Peyer's patch (tissue), 4 donors: Measurements from ENCODE around the gene MYO1F. TPM values are rescaled to one million over a fixed set of nuclear protein-coding genes. Genes with fewer than 3 reads are reported as not detected.
A peak's percentile ranks its signal among the peaks of the same experiment; 100 is the strongest.
"Not testable (repeated sequence)": the region's sequence is repeated elsewhere in the genome, so short reads cannot be mapped to it uniquely, and the experiment has no call there.

ENCODE experiments used
- DNase-seq, 3 donors: peaks; one replicate each; pipeline ENCODE4 v3.0.0-alpha.2; 2017 to 2019
- H3K27ac ChIP-seq, 4 donors: fragments of 200-600 bp; sonication (generic); one replicate each; pipeline ENCODE4 v1.5.1; 2016 to 2019
- H3K27me3 ChIP-seq, 2 donors: fragments of 200-600 bp; sonication (generic); one replicate each; pipeline ENCODE4 v1.5.1; 2019
- H3K36me3 ChIP-seq, 3 donors: fragments of 200-600 bp; sonication (generic); one replicate each; pipeline ENCODE4 v1.5.1; 2016 to 2019
- H3K4me1 ChIP-seq, 4 donors: fragments of 200-600 bp; sonication (generic); one replicate each; pipeline ENCODE4 v1.5.1; 2016 to 2019
- H3K4me3 ChIP-seq, 4 donors: fragments of 200-600 bp; sonication (generic); 1 replicate in 3 of 4; 2 replicates in 1 of 4; pipeline ENCODE4 v1.5.1; 2016 to 2019; ENCODE audit warnings: mild to moderate bottlenecking in 1 of 4
- H3K9me3 ChIP-seq, 4 donors: fragments of 200-600 bp; sonication (generic); one replicate each; pipeline ENCODE4 v1.5.1; 2016 to 2019; ENCODE audit warnings: mild to moderate bottlenecking in 1 of 4
- POLR2A ChIP-seq, 2 donors: fragments of 450-650 bp; IDR thresholded peaks; one replicate each; pipeline ENCODE4 v1.5.1; 2017; ENCODE audit warnings: antibody characterized with exemption in 2 of 2, mild to moderate bottlenecking in 2 of 2, moderate library complexity in 2 of 2
- total RNA-seq, 4 donors: library from RNA; depleted of rRNA; stranded (reverse); fragments of >200 nt; gene quantifications; one replicate each; pipeline ENCODE4 v1.1.0, GENCODE V29; 2016
- TF ChIP-seq, protein P1 (sequence below), 6 experiments: fragments of 450-650 bp in 4 of 6; fragments of 200-600 bp in 2 of 6; sonication (generic) in 1 of 6; IDR thresholded peaks; one replicate each; pipeline ENCODE4 v1.5.1; 2017 to 2019; ENCODE audit warnings: antibody characterized with exemption in 6 of 6, mild to moderate bottlenecking in 3 of 6, moderate library complexity in 1 of 6

Gene MYO1F
- total RNA-seq, 4 donors from 2014 or later, result 10.8 to 168 (median 22.1) TPM

DNA sequence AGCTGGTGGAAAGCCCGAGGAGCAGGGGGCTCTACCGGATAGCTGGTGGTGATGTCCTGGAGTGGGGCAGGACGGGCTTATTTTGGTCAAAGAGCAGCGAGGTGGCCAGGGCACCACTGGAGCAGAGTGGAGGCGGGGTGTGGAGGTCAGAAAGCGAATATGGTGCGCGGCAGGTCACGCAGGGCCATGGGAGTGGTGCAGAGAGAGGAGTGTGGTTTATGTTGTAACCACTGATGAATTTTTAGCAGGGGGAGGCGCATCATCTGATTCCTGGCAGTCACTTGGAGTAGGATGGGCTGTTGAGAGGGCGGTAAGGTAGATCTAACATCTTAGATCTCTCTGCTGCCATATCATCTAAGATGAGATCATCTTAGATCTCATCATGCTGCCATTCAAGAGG is 61.9 kb downstream of the MYO1F start:
- Histone ChIP-seq H3K27me3 (no peaks in the 10 kb centered on the region), H3K4me3 (no peak overlapping the region), H3K36me3 (peaks cover 0 to 7% (median 0%) of the 10 kb centered on the region in 3 donors), H3K9me3 (no peaks in the 10 kb centered on the region), H3K4me1 (peaks cover 5 to 25% (median 11%) of the 10 kb centered on the region in 4 donors), H3K27ac (peak overlapping the region in 1 of 4 donors; percentile 98)
- peak in 1 of 3 donors; percentile 53 for DNase-seq
- TF ChIP-seq, protein P1, sequence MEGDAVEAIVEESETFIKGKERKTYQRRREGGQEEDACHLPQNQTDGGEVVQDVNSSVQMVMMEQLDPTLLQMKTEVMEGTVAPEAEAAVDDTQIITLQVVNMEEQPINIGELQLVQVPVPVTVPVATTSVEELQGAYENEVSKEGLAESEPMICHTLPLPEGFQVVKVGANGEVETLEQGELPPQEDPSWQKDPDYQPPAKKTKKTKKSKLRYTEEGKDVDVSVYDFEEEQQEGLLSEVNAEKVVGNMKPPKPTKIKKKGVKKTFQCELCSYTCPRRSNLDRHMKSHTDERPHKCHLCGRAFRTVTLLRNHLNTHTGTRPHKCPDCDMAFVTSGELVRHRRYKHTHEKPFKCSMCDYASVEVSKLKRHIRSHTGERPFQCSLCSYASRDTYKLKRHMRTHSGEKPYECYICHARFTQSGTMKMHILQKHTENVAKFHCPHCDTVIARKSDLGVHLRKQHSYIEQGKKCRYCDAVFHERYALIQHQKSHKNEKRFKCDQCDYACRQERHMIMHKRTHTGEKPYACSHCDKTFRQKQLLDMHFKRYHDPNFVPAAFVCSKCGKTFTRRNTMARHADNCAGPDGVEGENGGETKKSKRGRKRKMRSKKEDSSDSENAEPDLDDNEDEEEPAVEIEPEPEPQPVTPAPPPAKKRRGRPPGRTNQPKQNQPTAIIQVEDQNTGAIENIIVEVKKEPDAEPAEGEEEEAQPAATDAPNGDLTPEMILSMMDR (IDR thresholded peaks at IDR 0.05), result no peak
- TF ChIP-seq POLR2A (IDR thresholded peaks at IDR 0.05), result no peak

DNA sequence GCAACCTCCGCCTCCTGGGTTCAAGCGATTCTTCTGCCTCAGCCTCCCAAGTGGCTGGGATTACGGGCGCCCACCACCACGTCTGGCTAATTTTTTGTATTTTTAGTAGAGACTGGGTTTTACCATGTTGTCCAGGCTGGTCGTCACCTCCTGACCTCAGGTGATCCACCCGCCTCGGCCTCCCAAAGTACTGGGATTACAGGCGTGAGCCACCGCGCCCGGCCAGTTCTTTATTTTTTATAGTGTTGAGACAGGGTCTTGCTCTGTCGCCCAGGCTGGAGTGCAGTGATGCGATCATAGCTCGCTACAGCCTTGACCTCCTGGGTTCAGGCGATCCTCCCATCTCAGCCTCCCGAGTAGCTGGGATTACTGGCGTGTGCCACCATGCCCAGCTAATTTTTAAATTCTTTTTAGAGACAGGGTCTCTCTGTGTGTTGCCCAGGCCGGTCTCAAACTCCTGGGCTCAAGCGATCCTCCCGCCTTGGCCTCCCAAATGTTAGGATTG is 62.7 kb downstream of the MYO1F start:
- H3K4me1 ChIP-seq, result peaks cover 5 to 25% (median 11%) of the 10 kb centered on the region in 4 donors
- H3K4me3 ChIP-seq, result peak overlapping the region; percentile 59 to 100 (median 73)
- not testable (repeated sequence) for H3K27me3 ChIP-seq, H3K36me3 ChIP-seq, H3K9me3 ChIP-seq
- DNase-seq, result peak in 1 of 3 donors; percentile 55
- peak overlapping the region; percentile 95 to 100 (median 97) for H3K27ac ChIP-seq

DNA sequence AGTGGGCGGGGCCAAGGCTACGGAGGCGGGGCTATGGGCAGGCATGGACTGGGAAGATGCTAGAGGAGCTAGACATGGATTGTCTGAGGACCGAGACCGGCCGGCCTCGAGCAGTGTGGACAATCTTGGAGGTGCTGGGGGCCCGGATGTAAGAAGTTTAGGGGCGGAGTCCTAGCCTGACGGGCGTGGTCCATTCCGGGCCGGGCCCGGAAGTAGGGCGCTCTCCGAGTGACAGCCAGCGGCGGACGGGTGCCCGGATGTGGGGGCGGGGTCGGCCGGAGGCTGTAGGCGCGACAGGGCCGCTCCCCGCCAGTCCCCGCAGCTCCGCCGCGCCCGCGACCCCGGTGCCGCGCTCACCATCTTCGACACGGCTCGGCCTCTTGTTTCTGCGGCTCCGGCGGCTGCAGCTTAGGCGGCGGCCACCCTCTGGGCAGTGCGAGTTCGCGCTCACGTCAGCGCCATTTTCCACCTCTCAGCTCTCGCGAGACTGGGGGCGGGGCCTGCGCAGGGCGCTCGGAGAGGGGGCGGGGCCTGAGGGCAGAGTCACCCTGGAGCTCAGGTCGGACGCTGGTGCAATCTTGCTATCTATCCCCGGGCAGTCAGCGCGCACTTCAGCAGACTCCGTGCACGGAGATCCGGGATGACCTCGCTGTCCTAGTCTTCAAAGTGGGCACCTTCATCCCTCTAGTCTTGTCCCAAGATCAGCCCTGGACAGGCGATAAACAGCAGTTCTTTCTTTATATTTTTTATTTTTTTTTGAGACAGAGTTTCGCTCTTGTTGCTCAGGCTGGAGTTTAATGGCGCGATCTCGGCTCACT is 63.3 kb downstream of the MYO1F start, which contains the start of gene ZNF414:
Gene ZNF414, minus strand, starts transcription at position 481 of the 818 bp plus-strand sequence. Its CDS starts 121 bp downstream, at position 360.
- Histone ChIP-seq H3K27me3 (no peaks in the 10 kb centered on the region), H3K4me3 (peak within 1 kb of the TSS; percentile 59 to 100 (median 73)), H3K9me3 (no peaks in the 10 kb centered on the region), H3K27ac (peak within 1 kb of the TSS; percentile 95 to 100 (median 97)), H3K4me1 (peaks cover 5 to 25% (median 11%) of the 10 kb centered on the region in 4 donors), H3K36me3 (peaks cover 0 to 7% (median 0%) of the 10 kb centered on the region in 3 donors)
- TF ChIP-seq, protein P1 (IDR thresholded peaks at IDR 0.05), result peak in 1 of 6 experiments; percentile 8
- TF ChIP-seq POLR2A (IDR thresholded peaks at IDR 0.05), result peak; percentile 93 to 97
- DNase-seq, result peak; percentile 99

DNA sequence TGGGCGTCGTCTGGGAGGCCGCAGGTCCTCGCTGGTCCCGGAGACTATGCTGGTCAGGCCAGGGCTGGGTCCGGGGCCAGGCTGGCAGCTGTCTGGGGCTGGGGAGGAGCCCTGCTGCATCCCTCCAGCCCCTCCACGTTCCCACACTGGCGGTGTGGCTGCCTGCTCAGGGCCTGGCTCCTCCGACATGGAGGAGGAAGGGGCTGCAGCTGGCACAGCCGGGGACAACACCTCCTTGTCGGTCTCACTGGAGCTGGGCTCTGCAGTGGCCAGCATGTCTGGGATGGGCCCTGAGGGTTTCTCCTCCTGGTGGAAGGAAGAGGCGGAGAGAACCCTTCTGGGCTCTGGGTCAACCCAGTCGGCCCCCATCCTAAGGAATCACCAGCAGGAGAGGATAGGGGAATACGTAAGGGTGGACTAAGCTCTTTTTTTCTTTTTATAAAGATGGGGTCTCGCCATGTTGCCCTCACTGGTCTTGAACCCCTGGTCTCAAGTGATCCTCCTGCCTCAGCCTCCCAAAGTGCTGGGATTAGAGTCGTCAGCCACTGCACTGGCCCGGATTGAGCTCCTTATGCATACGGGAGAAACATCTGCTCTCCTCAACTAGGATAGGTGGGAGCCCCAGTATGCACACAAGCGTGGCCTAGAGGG is 64.1 kb downstream of the MYO1F start:
- Histone ChIP-seq H3K27ac (peak overlapping the region; percentile 95 to 100 (median 97)), H3K36me3 (peaks cover 0 to 7% (median 0%) of the 10 kb centered on the region in 3 donors), H3K27me3 (no peaks in the 10 kb centered on the region), H3K9me3 (no peaks in the 10 kb centered on the region), H3K4me1 (peaks cover 5 to 25% (median 9%) of the 10 kb centered on the region in 4 donors), H3K4me3 (peak overlapping the region; percentile 59 to 100 (median 73))
- no peak for TF ChIP-seq POLR2A (IDR thresholded peaks at IDR 0.05)
- TF ChIP-seq, protein P1 (IDR thresholded peaks at IDR 0.05), result no peak
- DNase-seq, result peak in 1 of 3 donors; percentile 48

DNA sequence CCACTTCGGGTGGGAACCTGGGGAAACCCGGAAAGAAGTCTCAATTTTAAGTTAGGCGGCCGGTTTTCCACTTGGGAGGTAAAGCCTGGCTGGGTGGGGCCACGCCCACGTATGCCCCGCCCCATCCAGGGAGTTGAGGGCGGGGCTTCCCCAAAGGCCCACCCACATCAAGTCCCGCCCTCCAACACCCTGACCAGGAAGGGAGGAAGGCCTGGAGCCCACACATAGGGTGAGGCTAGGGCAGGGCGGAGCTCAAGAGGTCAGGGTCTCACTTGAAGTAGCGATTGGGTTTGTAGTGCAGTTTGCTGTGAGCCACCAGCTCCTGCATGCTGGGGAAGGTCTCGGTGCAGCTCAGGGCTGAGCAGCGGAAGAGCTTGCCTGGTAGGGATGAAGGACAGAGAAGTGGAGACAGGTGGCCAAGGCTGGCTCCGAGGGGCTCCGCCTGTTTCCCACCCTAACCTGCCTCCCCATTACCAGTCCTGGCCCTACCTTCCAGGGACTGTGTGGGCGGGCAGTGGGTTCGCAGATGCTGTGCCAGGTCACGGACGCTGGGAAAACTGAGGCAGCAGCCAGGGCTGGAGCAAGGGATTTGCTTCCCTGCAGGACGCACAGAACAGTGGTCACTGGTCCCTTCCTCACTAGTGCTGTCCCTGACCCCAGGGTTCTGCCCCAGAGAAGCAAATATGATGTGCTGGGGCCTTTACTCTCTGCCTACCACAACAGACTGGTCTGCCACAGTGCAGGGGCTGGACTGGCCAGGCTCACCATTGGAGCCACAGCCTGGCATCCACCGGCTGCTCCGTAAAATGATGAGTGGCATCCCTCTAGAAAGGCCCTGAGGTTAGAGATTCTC is 64.9 kb downstream of the MYO1F start:
- Histone ChIP-seq H3K27ac (peak overlapping the region in 3 of 4 donors; percentile 22 to 100 (median 95)), H3K4me1 (peaks cover 0 to 25% (median 9%) of the 10 kb centered on the region in 4 donors)
- TF ChIP-seq POLR2A (IDR thresholded peaks at IDR 0.05), result no peak
- TF ChIP-seq, protein P1 (IDR thresholded peaks at IDR 0.05), result no peak

More for the DNA sequence above, 64.9 kb downstream of the MYO1F start:
- H3K36me3 ChIP-seq, result peaks cover 0 to 7% (median 0%) of the 10 kb centered on the region in 3 donors
- peak in 1 of 3 donors; percentile 56 for DNase-seq
- no peaks in the 10 kb centered on the region for H3K9me3 ChIP-seq
- H3K4me3 ChIP-seq, result no peak overlapping the region
- no peaks in the 10 kb centered on the region for H3K27me3 ChIP-seq
